H9 (cell line): ENCODE data around the gene GP1BB. TPM values are rescaled to one million over a fixed set of nuclear protein-coding genes. Genes with fewer than 3 reads are reported as not detected.

Experiments used
- DNase-seq: peaks from one replicate; pipeline ENCODE4 v3.0.0-alpha.2; 2017
- H2AFZ ChIP-seq: one replicate; pipeline ENCODE4 v1.6.1; 2013; ENCODE audit warnings: mild to moderate bottlenecking, low read length, control low read depth, moderate library complexity
- H2AK5ac ChIP-seq: 2 replicates; pipeline ENCODE4 v1.6.1; 2013; ENCODE audit warnings: low read length, control low read depth, mixed read lengths; ENCODE audit not compliant: insufficient read length
- H2BK120ac ChIP-seq: one replicate; pipeline ENCODE4 v1.6.1; 2013; ENCODE audit warnings: low read depth, mild to moderate bottlenecking, low read length, control low read depth, inconsistent platforms; ENCODE audit not compliant: poor library complexity, severe bottlenecking
- H2BK12ac ChIP-seq: 2 replicates; pipeline ENCODE4 v1.6.1; 2013; ENCODE audit warnings: low read length, control low read depth, mixed read lengths, low read depth; ENCODE audit not compliant: insufficient read length
- H2BK15ac ChIP-seq: 2 replicates; pipeline ENCODE4 v1.6.1; 2013; ENCODE audit warnings: low read depth, low read length, control low read depth
- H2BK20ac ChIP-seq: one replicate; pipeline ENCODE4 v1.6.1; 2013; ENCODE audit warnings: low read depth, mild to moderate bottlenecking, low read length, control low read depth, inconsistent platforms; ENCODE audit not compliant: poor library complexity, severe bottlenecking
- H2BK5ac ChIP-seq: 2 replicates; pipeline ENCODE4 v1.6.1; 2013; ENCODE audit warnings: low read length, control low read depth, mixed read lengths; ENCODE audit not compliant: insufficient read length
- H3K14ac ChIP-seq: 2 replicates; pipeline ENCODE4 v1.6.1; 2013; ENCODE audit warnings: low read length, control low read depth; ENCODE audit not compliant: insufficient read depth
- H3K18ac ChIP-seq: 2 replicates; pipeline ENCODE4 v1.6.1; 2013; ENCODE audit warnings: low read depth, mild to moderate bottlenecking, mixed read lengths, low read length, control low read depth; ENCODE audit not compliant: insufficient read length
- H3K23ac ChIP-seq: 2 replicates; pipeline ENCODE4 v1.6.1; 2013; ENCODE audit warnings: low read length, control low read depth, mixed read lengths, low read depth; ENCODE audit not compliant: insufficient read length
- H3K23me2 ChIP-seq: 2 replicates; pipeline ENCODE4 v1.6.1; 2013; ENCODE audit warnings: low read depth, mild to moderate bottlenecking, mixed read lengths, low read length, control low read depth; ENCODE audit not compliant: insufficient read length, poor library complexity, severe bottlenecking
- H3K27ac ChIP-seq: 2 replicates; pipeline ENCODE4 v1.5.1; 2013; ENCODE audit warnings: low read length, control low read depth, mixed read lengths, low read depth; ENCODE audit not compliant: insufficient read length
- H3K27me3 ChIP-seq: 2 replicates; pipeline ENCODE4 v1.6.1; 2013; ENCODE audit warnings: low read length, control low read depth, inconsistent platforms; ENCODE audit not compliant: insufficient read depth
- H3K4ac ChIP-seq: 2 replicates; pipeline ENCODE4 v1.6.1; 2013; ENCODE audit warnings: low read depth, mild to moderate bottlenecking, control low read depth, inconsistent platforms, low read length, moderate library complexity
- H3K4me1 ChIP-seq: 2 replicates; pipeline ENCODE4 v1.6.1; 2013; ENCODE audit warnings: low read length, control low read depth, inconsistent platforms; ENCODE audit not compliant: insufficient read depth
- H3K4me2 ChIP-seq: 2 replicates; pipeline ENCODE4 v1.6.1; 2013; ENCODE audit warnings: low read length, control low read depth, mixed read lengths; ENCODE audit not compliant: insufficient read length, insufficient read depth
- H3K56ac ChIP-seq: 2 replicates; pipeline ENCODE4 v1.6.1; 2013; ENCODE audit warnings: low read depth, mild to moderate bottlenecking, mixed read lengths, low read length, control low read depth; ENCODE audit not compliant: insufficient read length
- H3K79me1 ChIP-seq: 2 replicates; pipeline ENCODE4 v1.6.1; 2013; ENCODE audit warnings: low read depth, mild to moderate bottlenecking, moderate library complexity, low read length, control low read depth, inconsistent platforms; ENCODE audit not compliant: insufficient read depth, poor library complexity, severe bottlenecking
- H3K79me2 ChIP-seq: 2 replicates; pipeline ENCODE4 v1.6.1; 2013; ENCODE audit warnings: low read length, control low read depth, inconsistent platforms; ENCODE audit not compliant: insufficient read depth
- H3K9ac ChIP-seq: 2 replicates; pipeline ENCODE4 v1.6.1; 2013; ENCODE audit warnings: low read length, control low read depth, mixed read lengths; ENCODE audit not compliant: insufficient read length; ENCODE audit errors: extremely low read depth
- H3K9me3 ChIP-seq: one replicate; pipeline ENCODE4 v1.6.1; 2013; ENCODE audit warnings: low read depth, low read length, inconsistent platforms; ENCODE audit not compliant: control insufficient read depth
- H3T11ph ChIP-seq: one replicate; pipeline ENCODE4 v1.6.1; 2013; ENCODE audit warnings: mild to moderate bottlenecking, low read length, control low read depth, inconsistent platforms
- H4K20me1 ChIP-seq: one replicate; pipeline ENCODE4 v1.6.1; 2013; ENCODE audit not compliant: control insufficient read depth, insufficient read length, insufficient read depth
- H4K5ac ChIP-seq: 2 replicates; pipeline ENCODE4 v1.6.1; 2013; ENCODE audit warnings: low read depth, mild to moderate bottlenecking, mixed read lengths, low read length, control low read depth; ENCODE audit not compliant: insufficient read length
- H4K8ac ChIP-seq: replicated peaks from 2 replicates; pipeline ENCODE4 v1.6.1; 2013; ENCODE audit warnings: low read length, control low read depth, mixed read lengths, low read depth; ENCODE audit not compliant: insufficient read length
- H4K91ac ChIP-seq: 2 replicates; pipeline ENCODE4 v1.6.1; 2013; ENCODE audit warnings: low read depth, mild to moderate bottlenecking, moderate library complexity, mixed read lengths, low read length, control low read depth; ENCODE audit not compliant: insufficient read length
- H3K27ac Mint-ChIP-seq, 3 experiments: 2 replicates in 2 of 3; 3 replicates in 1 of 3; pipeline ENCODE4 v1.8.0; 2020 to 2021; ENCODE audit warnings: mixed read lengths in 3 of 3, mild to moderate bottlenecking in 1 of 3, moderate library complexity in 1 of 3
- H3K27me3 Mint-ChIP-seq: 2 replicates; pipeline ENCODE4 v1.8.0; 2021; ENCODE audit warnings: low read depth, mild to moderate bottlenecking, moderate library complexity, mixed read lengths
- H3K36me3 Mint-ChIP-seq, 3 experiments: 2 replicates in 2 of 3; 3 replicates in 1 of 3; pipeline ENCODE4 v1.8.0; 2020 to 2021; ENCODE audit warnings: low read depth in 3 of 3, mixed read lengths in 3 of 3; ENCODE audit not compliant: insufficient read depth in 1 of 3
- H3K4me1 Mint-ChIP-seq, 2 experiments: 2 replicates each; pipeline ENCODE4 v1.8.0; 2020; ENCODE audit warnings: mixed read lengths in 2 of 2
- H3K4me3 Mint-ChIP-seq, 2 experiments: 2 replicates in 1 of 2; 3 replicates in 1 of 2; pipeline ENCODE4 v1.8.0; 2020 to 2021; ENCODE audit warnings: mild to moderate bottlenecking in 2 of 2, mixed read lengths in 2 of 2, moderate library complexity in 1 of 2
- H3K9me3 Mint-ChIP-seq, 2 experiments: 2 replicates in 1 of 2; 3 replicates in 1 of 2; pipeline ENCODE4 v1.8.0; 2020; ENCODE audit warnings: mild to moderate bottlenecking in 2 of 2, mixed read lengths in 2 of 2, moderate library complexity in 1 of 2
- whole genome bisulfite sequencing: extraction: QIAGEN DNeasy Blood & Tissue Kit; methylation state at CpG from one replicate; pipeline ENCODE4 v1.1.7; 2013; ENCODE audit warnings: missing lambda C conversion rate, low lambda C conversion rate, mixed read lengths; ENCODE audit not compliant: insufficient read length; ENCODE audit errors: extremely low coverage; 5-methylcytosine and 5-hydroxymethylcytosine counted together
- total RNA-seq: library from RNA; stranded (reverse); gene quantifications from 2 replicates; pipeline ENCODE4 v1.2.1, GENCODE V29; 2021
- TF ChIP-seq, protein P1 (sequence below): fragments of 200-600 bp; sonication (generic); conservative IDR thresholded peaks from 3 replicates; pipeline ENCODE4 v1.8.0; 2021; ENCODE audit warnings: antibody characterized with exemption, mild to moderate bottlenecking

Gene GP1BB
- total RNA-seq, 1 experiment from 2014 or later: 3.4 TPM

GRCh38 chr22:19748991-19749664 lies 25.8 kb downstream of the GP1BB start:
- Histone ChIP-seq H3K14ac (no peak overlapping the region), H2BK12ac (no peak overlapping the region), H2AFZ (no peak overlapping the region), H2BK5ac (no peak overlapping the region), H3K23ac (no peak overlapping the region), H2BK15ac (no peak overlapping the region), H3K4me2 (no peak overlapping the region), H2BK120ac (no peak overlapping the region), H3K9ac (no peak overlapping the region), H4K5ac (no peak overlapping the region), H4K91ac (no peak overlapping the region), H3K4ac (no peak overlapping the region), H3K56ac (no peak overlapping the region), H3K79me1 (no peaks in the 10 kb centered on the region), H3K23me2 (no peaks in the 10 kb centered on the region), H4K8ac (no peak overlapping the region), H3T11ph (no peak overlapping the region), H3K4me1 (no peaks in the 10 kb centered on the region), H2BK20ac (no peak overlapping the region), H3K9me3 (no peaks in the 10 kb centered on the region), H2AK5ac (no peak overlapping the region), H4K20me1 (peaks cover 3% of the 10 kb centered on the region), H3K27ac (no peak overlapping the region), H3K27me3 (peaks cover 12% of the 10 kb centered on the region; the same call in 1 of the 2 replicates), H3K79me2 (no peaks in the 10 kb centered on the region), H3K18ac (no peak overlapping the region)
- WGBS: no CpG with 5 or more reads among the region's 15 CpGs
- Mint-ChIP-seq H3K27me3 (peaks cover 39% of the 10 kb centered on the region), H3K4me1 (peaks cover 7 to 19% of the 10 kb centered on the region in 2 experiments), H3K9me3 (no peaks in the 10 kb centered on the region; a peak in 1 of 5 replicates), H3K36me3 (no peaks in the 10 kb centered on the region), H3K27ac (no peak overlapping the region; a peak in 2 of 7 replicates), H3K4me3 (no peak overlapping the region; a peak in 1 of 5 replicates)
- TF ChIP-seq, protein P1, sequence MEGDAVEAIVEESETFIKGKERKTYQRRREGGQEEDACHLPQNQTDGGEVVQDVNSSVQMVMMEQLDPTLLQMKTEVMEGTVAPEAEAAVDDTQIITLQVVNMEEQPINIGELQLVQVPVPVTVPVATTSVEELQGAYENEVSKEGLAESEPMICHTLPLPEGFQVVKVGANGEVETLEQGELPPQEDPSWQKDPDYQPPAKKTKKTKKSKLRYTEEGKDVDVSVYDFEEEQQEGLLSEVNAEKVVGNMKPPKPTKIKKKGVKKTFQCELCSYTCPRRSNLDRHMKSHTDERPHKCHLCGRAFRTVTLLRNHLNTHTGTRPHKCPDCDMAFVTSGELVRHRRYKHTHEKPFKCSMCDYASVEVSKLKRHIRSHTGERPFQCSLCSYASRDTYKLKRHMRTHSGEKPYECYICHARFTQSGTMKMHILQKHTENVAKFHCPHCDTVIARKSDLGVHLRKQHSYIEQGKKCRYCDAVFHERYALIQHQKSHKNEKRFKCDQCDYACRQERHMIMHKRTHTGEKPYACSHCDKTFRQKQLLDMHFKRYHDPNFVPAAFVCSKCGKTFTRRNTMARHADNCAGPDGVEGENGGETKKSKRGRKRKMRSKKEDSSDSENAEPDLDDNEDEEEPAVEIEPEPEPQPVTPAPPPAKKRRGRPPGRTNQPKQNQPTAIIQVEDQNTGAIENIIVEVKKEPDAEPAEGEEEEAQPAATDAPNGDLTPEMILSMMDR: no peak
- no peak for DNase-seq
